ENCODE results near the gene MARCHF11. TPM values are rescaled to one million over a fixed set of nuclear protein-coding genes. Genes with fewer than 3 reads are reported as not detected.

The MARCHF11 gene
- total RNA-seq, 4 donors from 2014 or later, result not detected

DNA sequence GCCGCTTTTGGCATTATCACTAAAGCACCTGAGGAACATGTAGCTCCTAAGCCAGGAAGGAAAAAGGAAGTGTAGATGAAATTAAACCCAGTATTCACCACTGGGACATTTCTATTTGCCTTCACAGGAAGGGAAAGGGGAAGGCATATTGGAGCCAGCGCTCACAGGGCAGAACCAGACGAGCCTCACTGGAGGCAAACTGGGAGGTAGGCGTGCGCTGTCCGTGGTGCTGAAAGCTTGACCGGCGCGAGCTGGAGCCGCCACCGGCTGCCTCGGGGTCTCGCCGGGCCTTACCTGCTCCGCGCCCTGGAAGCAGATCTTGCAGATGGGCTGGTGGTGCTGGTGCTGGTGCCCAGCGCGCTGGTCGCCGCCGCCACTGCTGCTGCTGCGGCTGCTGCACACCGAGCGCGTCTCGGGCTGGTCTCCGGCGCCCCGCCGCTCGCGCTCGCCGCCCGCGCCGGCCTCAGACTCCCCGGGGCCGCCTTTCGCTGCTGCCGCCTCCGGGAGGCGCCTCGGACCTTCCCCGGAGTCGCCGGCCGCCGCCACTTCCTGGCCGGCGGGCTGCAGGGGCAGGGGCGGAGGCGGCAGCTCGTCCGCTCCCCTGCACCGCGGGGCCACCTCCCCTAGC, 732 bp downstream of the MARCHF11 start:
- WGBS, 2 donors, result 6 to 14% methylated on average over 12 to 20 of the region's 57 CpGs
- intact Hi-C loops (cut with DNase I; ENCODE audit: low total_unique reads), result no loop called here

DNA sequence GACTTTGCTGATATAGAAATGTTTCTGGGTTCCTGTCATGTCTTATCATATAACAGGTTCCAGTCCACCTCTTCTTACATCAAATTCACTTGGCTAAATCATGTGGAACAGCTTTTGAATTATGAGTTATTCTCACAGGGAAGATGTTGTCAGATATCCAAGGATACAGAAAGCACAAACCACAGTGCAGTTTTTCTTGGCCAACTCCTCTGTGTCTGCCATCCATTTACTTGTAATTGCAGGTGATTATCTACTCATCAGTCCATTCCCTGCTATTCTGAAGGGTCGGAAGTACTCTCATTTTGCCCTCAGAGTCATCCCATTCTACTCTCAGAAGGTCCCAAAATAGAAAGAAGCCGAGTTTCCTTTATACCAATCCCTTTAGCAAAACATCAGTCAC, 10.0 kb downstream of the MARCHF11 start:
- intact Hi-C loops (cut with DNase I; ENCODE audit: low total_unique reads), result no loop called here
- H3K4me3 ChIP-seq (ENCODE audit: low read depth, poor library complexity, severe bottlenecking), result no peak overlapping the region
- WGBS, 2 donors, result 35 to 37% methylated on average over 2 of the region's 2 CpGs
- TF ChIP-seq CTCF (IDR thresholded peaks at IDR 0.05), result no peak
- TF ChIP-seq POLR2A (IDR thresholded peaks at IDR 0.05), result no peak
- no peak for DNase-seq (ENCODE audit: low spot score in 2 of 2)

More for the DNA sequence above, 732 bp downstream of the MARCHF11 start:
- peak in 1 of 2 donors; percentile 21 for DNase-seq (ENCODE audit: low spot score in 2 of 2)
- no peak overlapping the region for H3K4me3 ChIP-seq (ENCODE audit: low read depth, poor library complexity, severe bottlenecking)
- no peak for TF ChIP-seq CTCF (IDR thresholded peaks at IDR 0.05)
- no peak for TF ChIP-seq POLR2A (IDR thresholded peaks at IDR 0.05)

DNA sequence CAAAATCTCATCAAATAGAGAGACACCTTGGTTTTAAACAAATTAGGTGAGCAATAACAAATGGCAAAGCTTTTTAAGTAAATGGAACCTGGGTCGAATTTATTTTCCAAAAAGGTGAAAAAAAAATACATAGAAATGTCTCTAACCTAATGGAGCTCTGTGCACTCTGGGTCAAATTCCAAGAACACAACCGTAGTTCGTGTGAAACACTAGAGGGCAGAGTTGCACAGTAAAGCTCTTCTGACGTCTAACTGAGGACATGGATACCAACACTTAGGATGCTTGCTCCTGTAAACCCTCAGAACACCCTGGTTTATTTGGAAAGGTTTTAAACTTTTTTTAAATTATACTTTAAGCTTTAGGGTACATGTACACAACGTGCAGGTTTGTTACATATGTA, 18.9 kb downstream of the MARCHF11 start:
- H3K4me3 ChIP-seq (ENCODE audit: low read depth, poor library complexity, severe bottlenecking), result no peak overlapping the region
- no peak for TF ChIP-seq CTCF (IDR thresholded peaks at IDR 0.05)
- TF ChIP-seq POLR2A (IDR thresholded peaks at IDR 0.05), result no peak
- no peak for DNase-seq (ENCODE audit: low spot score in 2 of 2)
- intact Hi-C loops (cut with DNase I; ENCODE audit: low total_unique reads), result no loop called here
- WGBS, 2 donors, result 1% methylated on average over 5 of the region's 5 CpGs

DNA sequence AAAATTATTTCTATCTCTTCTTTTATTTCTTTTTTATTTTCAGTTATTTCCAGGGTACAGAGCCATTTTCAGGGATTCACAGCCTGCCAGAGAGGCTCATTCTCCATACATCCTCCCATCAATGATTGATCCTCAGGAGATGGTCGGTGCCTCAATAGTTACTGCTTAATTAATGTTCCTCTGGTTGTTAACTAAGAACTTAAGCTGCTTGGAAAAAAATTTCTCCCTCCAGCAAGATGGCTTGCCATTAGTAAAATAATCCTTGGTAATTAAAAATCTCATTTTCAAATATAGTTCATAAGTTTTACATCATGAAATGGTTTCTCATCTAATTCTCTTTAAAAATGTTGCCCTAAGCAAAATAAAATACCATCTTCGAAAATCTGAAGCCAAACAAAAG, 20.0 kb downstream of the MARCHF11 start:
- no peak for DNase-seq (ENCODE audit: low spot score in 2 of 2)
- H3K4me3 ChIP-seq (ENCODE audit: low read depth, poor library complexity, severe bottlenecking), result no peak overlapping the region
- WGBS, 2 donors, result 60 to 66% methylated on average over 2 of the region's 2 CpGs
- TF ChIP-seq POLR2A (IDR thresholded peaks at IDR 0.05) (no peak), CTCF (IDR thresholded peaks at IDR 0.05) (no peak)
- intact Hi-C loops (cut with DNase I; ENCODE audit: low total_unique reads), result no loop called here

DNA sequence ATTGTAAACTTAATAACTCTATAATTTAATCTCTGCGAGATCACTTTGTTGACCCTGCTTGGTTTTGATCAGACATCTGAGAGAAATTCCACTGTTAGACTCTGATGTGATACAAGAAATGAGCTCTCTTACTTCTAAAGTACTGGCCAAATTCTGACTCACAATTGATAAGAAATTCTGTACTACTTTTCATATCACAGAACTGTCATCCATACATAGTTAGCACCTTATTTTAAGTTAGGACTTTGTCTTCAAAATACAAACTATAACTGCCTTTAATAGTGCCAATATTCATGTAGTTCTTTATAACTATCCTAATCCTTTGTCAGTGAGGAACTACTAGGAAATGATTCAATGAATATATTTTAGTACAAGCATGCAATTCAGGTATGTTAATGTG, 23.4 kb downstream of the MARCHF11 start:
- 76 to 86% methylated on average over 1 of the region's 1 CpG for WGBS, 2 donors
- intact Hi-C loops (cut with DNase I; ENCODE audit: low total_unique reads), result no loop called here
- H3K4me3 ChIP-seq (ENCODE audit: low read depth, poor library complexity, severe bottlenecking), result no peak overlapping the region
- TF ChIP-seq CTCF (IDR thresholded peaks at IDR 0.05) (no peak), POLR2A (IDR thresholded peaks at IDR 0.05) (no peak)
- no peak for DNase-seq (ENCODE audit: low spot score in 2 of 2)
